ENCODE data around the gene GCNT1.

Gene GCNT1

GRCh38 chr9:76542360-76542759 is 83.4 kb downstream of the GCNT1 start:
- DNase-seq (ENCODE audit: extremely low spot score): no peak
- ChIA-PET POLR2A (no interaction called here), CTCF (interaction anchor here (1.2 kb wide), 1 partner anchor 25 kb away, joined by 3 read pairs; no protein-coding TSS in a partner anchor)
- TF ChIP-seq CTCF (IDR thresholded peaks at IDR 0.05; ENCODE audit: control extremely low read depth, extremely low read depth, low read depth, missing control alignments): no peak

DNA sequence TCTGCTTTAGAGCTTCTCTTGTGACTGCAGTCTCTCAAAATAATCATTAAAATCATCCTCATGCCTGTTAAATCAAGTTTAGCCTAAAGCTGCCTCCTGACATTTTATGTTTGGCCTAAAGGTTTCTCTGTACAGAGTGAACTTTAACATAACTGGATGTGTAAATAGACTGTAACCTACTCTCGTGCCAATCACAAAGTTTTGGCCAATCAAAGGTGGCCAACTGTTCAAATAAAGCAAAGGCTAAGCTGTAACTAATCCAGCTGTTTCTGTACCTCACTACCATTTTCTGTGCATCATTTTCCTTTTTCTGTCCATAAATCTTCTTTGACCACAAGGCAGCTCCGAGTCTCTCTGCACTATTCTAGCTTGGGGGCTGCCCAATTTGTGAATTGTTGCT is 86.2 kb downstream of the GCNT1 start:
- no peak for TF ChIP-seq CTCF (IDR thresholded peaks at IDR 0.05; ENCODE audit: control extremely low read depth, extremely low read depth, low read depth, missing control alignments)
- no peak for DNase-seq (ENCODE audit: extremely low spot score)
- ChIA-PET POLR2A (no interaction called here), CTCF (interaction anchor here (1.3 to 2.4 kb wide), 3 partner anchors 9 to 29 kb away, joined by 3 to 6 read pairs (median 6); no protein-coding TSS in a partner anchor)

DNA sequence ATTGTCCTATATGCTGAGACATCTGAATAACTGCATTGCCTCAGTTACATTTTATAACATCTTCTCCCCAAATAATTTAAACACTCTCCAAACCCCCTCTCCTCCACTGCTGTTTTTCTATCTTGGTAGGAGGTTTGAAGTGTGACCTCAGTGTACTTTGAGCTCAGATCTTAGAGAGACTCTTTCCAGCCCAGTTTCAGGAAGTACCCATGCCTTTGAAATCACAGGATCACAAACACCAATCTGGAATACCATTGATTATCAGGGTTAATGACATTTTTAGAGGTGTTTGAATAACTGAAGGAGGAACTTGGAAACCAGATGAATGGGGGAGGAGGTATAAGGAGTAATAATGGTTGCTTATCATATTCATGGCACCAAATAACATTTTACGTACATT is 93.2 kb downstream of the GCNT1 start:
- ChIA-PET POLR2A (no interaction called here), CTCF (no interaction called here)
- TF ChIP-seq CTCF (IDR thresholded peaks at IDR 0.05; ENCODE audit: control extremely low read depth, extremely low read depth, low read depth, missing control alignments): no peak
- DNase-seq (ENCODE audit: extremely low spot score): no peak

- no peak for TF ChIP-seq CTCF (IDR thresholded peaks at IDR 0.05; ENCODE audit: control extremely low read depth, extremely low read depth, low read depth, missing control alignments)
- ChIA-PET POLR2A (no interaction called here), CTCF (no interaction called here)
- DNase-seq (ENCODE audit: extremely low spot score): no peak
Observed at GRCh38 chr9:76552751-76553455, 93.9 kb downstream of the GCNT1 start.

GRCh38 chr9:76553680-76554079 is 94.7 kb downstream of the GCNT1 start:
- no peak for TF ChIP-seq CTCF (IDR thresholded peaks at IDR 0.05; ENCODE audit: control extremely low read depth, extremely low read depth, low read depth, missing control alignments)
- POLR2A ChIA-PET: no interaction called here
- no peak for DNase-seq (ENCODE audit: extremely low spot score)
- CTCF ChIA-PET: interaction anchor here (0.8 to 1.6 kb wide), 2 partner anchors 9 to 10 kb away, joined by 3 to 6 read pairs; no protein-coding TSS in a partner anchor
